H9 (cell line): ENCODE measurements around the gene EFCAB11. TPM values are rescaled to one million over a fixed set of nuclear protein-coding genes. Genes with fewer than 3 reads are reported as not detected.

Source experiments
- DNase-seq: peaks from one replicate; pipeline ENCODE4 v3.0.0-alpha.2; 2017
- H2AFZ ChIP-seq: one replicate; pipeline ENCODE4 v1.6.1; 2013; ENCODE audit warnings: mild to moderate bottlenecking, low read length, control low read depth, moderate library complexity
- H2AK5ac ChIP-seq: 2 replicates; pipeline ENCODE4 v1.6.1; 2013; ENCODE audit warnings: low read length, control low read depth, mixed read lengths; ENCODE audit not compliant: insufficient read length
- H2BK120ac ChIP-seq: one replicate; pipeline ENCODE4 v1.6.1; 2013; ENCODE audit warnings: low read depth, mild to moderate bottlenecking, low read length, control low read depth, inconsistent platforms; ENCODE audit not compliant: poor library complexity, severe bottlenecking
- H2BK12ac ChIP-seq: 2 replicates; pipeline ENCODE4 v1.6.1; 2013; ENCODE audit warnings: low read length, control low read depth, mixed read lengths, low read depth; ENCODE audit not compliant: insufficient read length
- H2BK15ac ChIP-seq: 2 replicates; pipeline ENCODE4 v1.6.1; 2013; ENCODE audit warnings: low read depth, low read length, control low read depth
- H2BK20ac ChIP-seq: one replicate; pipeline ENCODE4 v1.6.1; 2013; ENCODE audit warnings: low read depth, mild to moderate bottlenecking, low read length, control low read depth, inconsistent platforms; ENCODE audit not compliant: poor library complexity, severe bottlenecking
- H2BK5ac ChIP-seq: 2 replicates; pipeline ENCODE4 v1.6.1; 2013; ENCODE audit warnings: low read length, control low read depth, mixed read lengths; ENCODE audit not compliant: insufficient read length
- H3K14ac ChIP-seq: 2 replicates; pipeline ENCODE4 v1.6.1; 2013; ENCODE audit warnings: low read length, control low read depth; ENCODE audit not compliant: insufficient read depth
- H3K18ac ChIP-seq: 2 replicates; pipeline ENCODE4 v1.6.1; 2013; ENCODE audit warnings: low read depth, mild to moderate bottlenecking, mixed read lengths, low read length, control low read depth; ENCODE audit not compliant: insufficient read length
- H3K23ac ChIP-seq: 2 replicates; pipeline ENCODE4 v1.6.1; 2013; ENCODE audit warnings: low read length, control low read depth, mixed read lengths, low read depth; ENCODE audit not compliant: insufficient read length
- H3K23me2 ChIP-seq: 2 replicates; pipeline ENCODE4 v1.6.1; 2013; ENCODE audit warnings: low read depth, mild to moderate bottlenecking, mixed read lengths, low read length, control low read depth; ENCODE audit not compliant: insufficient read length, poor library complexity, severe bottlenecking
- H3K27ac ChIP-seq: 2 replicates; pipeline ENCODE4 v1.5.1; 2013; ENCODE audit warnings: low read length, control low read depth, mixed read lengths, low read depth; ENCODE audit not compliant: insufficient read length
- H3K27me3 ChIP-seq: 2 replicates; pipeline ENCODE4 v1.6.1; 2013; ENCODE audit warnings: low read length, control low read depth, inconsistent platforms; ENCODE audit not compliant: insufficient read depth
- H3K4ac ChIP-seq: 2 replicates; pipeline ENCODE4 v1.6.1; 2013; ENCODE audit warnings: low read depth, mild to moderate bottlenecking, control low read depth, inconsistent platforms, low read length, moderate library complexity
- H3K4me1 ChIP-seq: 2 replicates; pipeline ENCODE4 v1.6.1; 2013; ENCODE audit warnings: low read length, control low read depth, inconsistent platforms; ENCODE audit not compliant: insufficient read depth
- H3K4me2 ChIP-seq: 2 replicates; pipeline ENCODE4 v1.6.1; 2013; ENCODE audit warnings: low read length, control low read depth, mixed read lengths; ENCODE audit not compliant: insufficient read length, insufficient read depth
- H3K56ac ChIP-seq: 2 replicates; pipeline ENCODE4 v1.6.1; 2013; ENCODE audit warnings: low read depth, mild to moderate bottlenecking, mixed read lengths, low read length, control low read depth; ENCODE audit not compliant: insufficient read length
- H3K79me1 ChIP-seq: 2 replicates; pipeline ENCODE4 v1.6.1; 2013; ENCODE audit warnings: low read depth, mild to moderate bottlenecking, moderate library complexity, low read length, control low read depth, inconsistent platforms; ENCODE audit not compliant: insufficient read depth, poor library complexity, severe bottlenecking
- H3K79me2 ChIP-seq: 2 replicates; pipeline ENCODE4 v1.6.1; 2013; ENCODE audit warnings: low read length, control low read depth, inconsistent platforms; ENCODE audit not compliant: insufficient read depth
- H3K9ac ChIP-seq: 2 replicates; pipeline ENCODE4 v1.6.1; 2013; ENCODE audit warnings: low read length, control low read depth, mixed read lengths; ENCODE audit not compliant: insufficient read length; ENCODE audit errors: extremely low read depth
- H3K9me3 ChIP-seq: one replicate; pipeline ENCODE4 v1.6.1; 2013; ENCODE audit warnings: low read depth, low read length, inconsistent platforms; ENCODE audit not compliant: control insufficient read depth
- H3T11ph ChIP-seq: one replicate; pipeline ENCODE4 v1.6.1; 2013; ENCODE audit warnings: mild to moderate bottlenecking, low read length, control low read depth, inconsistent platforms
- H4K20me1 ChIP-seq: one replicate; pipeline ENCODE4 v1.6.1; 2013; ENCODE audit not compliant: control insufficient read depth, insufficient read length, insufficient read depth
- H4K5ac ChIP-seq: 2 replicates; pipeline ENCODE4 v1.6.1; 2013; ENCODE audit warnings: low read depth, mild to moderate bottlenecking, mixed read lengths, low read length, control low read depth; ENCODE audit not compliant: insufficient read length
- H4K8ac ChIP-seq: replicated peaks from 2 replicates; pipeline ENCODE4 v1.6.1; 2013; ENCODE audit warnings: low read length, control low read depth, mixed read lengths, low read depth; ENCODE audit not compliant: insufficient read length
- H4K91ac ChIP-seq: 2 replicates; pipeline ENCODE4 v1.6.1; 2013; ENCODE audit warnings: low read depth, mild to moderate bottlenecking, moderate library complexity, mixed read lengths, low read length, control low read depth; ENCODE audit not compliant: insufficient read length
- H3K27ac Mint-ChIP-seq, 3 experiments: 2 replicates in 2 of 3; 3 replicates in 1 of 3; pipeline ENCODE4 v1.8.0; 2020 to 2021; ENCODE audit warnings: mixed read lengths in 3 of 3, mild to moderate bottlenecking in 1 of 3, moderate library complexity in 1 of 3
- H3K27me3 Mint-ChIP-seq: 2 replicates; pipeline ENCODE4 v1.8.0; 2021; ENCODE audit warnings: low read depth, mild to moderate bottlenecking, moderate library complexity, mixed read lengths
- H3K36me3 Mint-ChIP-seq, 3 experiments: 2 replicates in 2 of 3; 3 replicates in 1 of 3; pipeline ENCODE4 v1.8.0; 2020 to 2021; ENCODE audit warnings: low read depth in 3 of 3, mixed read lengths in 3 of 3; ENCODE audit not compliant: insufficient read depth in 1 of 3
- H3K4me1 Mint-ChIP-seq, 2 experiments: 2 replicates each; pipeline ENCODE4 v1.8.0; 2020; ENCODE audit warnings: mixed read lengths in 2 of 2
- H3K4me3 Mint-ChIP-seq, 2 experiments: 2 replicates in 1 of 2; 3 replicates in 1 of 2; pipeline ENCODE4 v1.8.0; 2020 to 2021; ENCODE audit warnings: mild to moderate bottlenecking in 2 of 2, mixed read lengths in 2 of 2, moderate library complexity in 1 of 2
- H3K9me3 Mint-ChIP-seq, 2 experiments: 2 replicates in 1 of 2; 3 replicates in 1 of 2; pipeline ENCODE4 v1.8.0; 2020; ENCODE audit warnings: mild to moderate bottlenecking in 2 of 2, mixed read lengths in 2 of 2, moderate library complexity in 1 of 2
- WGBS: extraction: QIAGEN DNeasy Blood & Tissue Kit; methylation state at CpG from one replicate; pipeline ENCODE4 v1.1.7; 2013; ENCODE audit warnings: missing lambda C conversion rate, low lambda C conversion rate, mixed read lengths; ENCODE audit not compliant: insufficient read length; ENCODE audit errors: extremely low coverage; 5-methylcytosine and 5-hydroxymethylcytosine counted together
- total RNA-seq: library from RNA; stranded (reverse); gene quantifications from 2 replicates; pipeline ENCODE4 v1.2.1, GENCODE V29; 2021
- TF ChIP-seq, protein P1 (sequence below): fragments of 200-600 bp; sonication (generic); conservative IDR thresholded peaks from 3 replicates; pipeline ENCODE4 v1.8.0; 2021; ENCODE audit warnings: antibody characterized with exemption, mild to moderate bottlenecking

EFCAB11 gene
- total RNA-seq, 1 experiment from 2014 or later = 17.4 TPM

DNA sequence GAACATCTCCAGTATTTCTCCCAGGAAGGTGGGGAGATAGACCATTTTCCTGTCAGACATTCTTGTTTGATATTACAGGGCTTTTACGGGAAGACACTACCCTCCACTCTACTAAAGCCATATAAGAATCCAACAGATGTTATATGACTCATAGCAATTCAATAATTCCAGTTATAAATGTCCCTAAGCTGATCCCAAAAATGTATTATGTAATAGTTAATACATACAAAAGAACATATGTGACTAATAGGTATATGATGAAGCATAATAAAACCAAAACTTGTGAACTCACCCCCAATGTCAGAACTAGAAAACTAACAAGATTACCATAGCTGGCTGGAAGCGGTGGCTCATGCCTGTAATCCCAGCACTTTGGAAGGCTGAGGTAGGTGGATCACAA, 84.2 kb downstream of the EFCAB11 start:
- no peak overlapping the region for H3K23ac ChIP-seq
- no peak overlapping the region for H2AFZ ChIP-seq
- H2BK5ac ChIP-seq = no peak overlapping the region
- H4K91ac ChIP-seq = no peak overlapping the region
- no peaks in the 10 kb centered on the region for H3K27me3 ChIP-seq
- no peak overlapping the region for H4K5ac ChIP-seq
- H2AK5ac ChIP-seq = no peak overlapping the region
- H2BK120ac ChIP-seq = no peak overlapping the region
- no peak overlapping the region for H4K8ac ChIP-seq
- H3K56ac ChIP-seq = no peak overlapping the region
- H3K4me3 Mint-ChIP-seq = no peak overlapping the region
- peaks cover 1% of the 10 kb centered on the region; the same call in 1 of the 2 replicates for H3K27me3 Mint-ChIP-seq
- no peaks in the 10 kb centered on the region for H3K79me1 ChIP-seq
- H3K79me2 ChIP-seq = no peaks in the 10 kb centered on the region
- no peak overlapping the region for H3T11ph ChIP-seq
- peaks cover 25 to 33% (median 27%) of the 10 kb centered on the region in 3 experiments for H3K36me3 Mint-ChIP-seq
- H3K4me1 ChIP-seq = no peaks in the 10 kb centered on the region
- DNase-seq = no peak
- no peak overlapping the region for H2BK15ac ChIP-seq
- peaks cover 0 to 6% of the 10 kb centered on the region in 2 experiments; a peak in 3 of 4 replicates for H3K4me1 Mint-ChIP-seq
- peaks cover 30 to 40% of the 10 kb centered on the region in 2 experiments for H3K9me3 Mint-ChIP-seq
- TF ChIP-seq, protein P1, sequence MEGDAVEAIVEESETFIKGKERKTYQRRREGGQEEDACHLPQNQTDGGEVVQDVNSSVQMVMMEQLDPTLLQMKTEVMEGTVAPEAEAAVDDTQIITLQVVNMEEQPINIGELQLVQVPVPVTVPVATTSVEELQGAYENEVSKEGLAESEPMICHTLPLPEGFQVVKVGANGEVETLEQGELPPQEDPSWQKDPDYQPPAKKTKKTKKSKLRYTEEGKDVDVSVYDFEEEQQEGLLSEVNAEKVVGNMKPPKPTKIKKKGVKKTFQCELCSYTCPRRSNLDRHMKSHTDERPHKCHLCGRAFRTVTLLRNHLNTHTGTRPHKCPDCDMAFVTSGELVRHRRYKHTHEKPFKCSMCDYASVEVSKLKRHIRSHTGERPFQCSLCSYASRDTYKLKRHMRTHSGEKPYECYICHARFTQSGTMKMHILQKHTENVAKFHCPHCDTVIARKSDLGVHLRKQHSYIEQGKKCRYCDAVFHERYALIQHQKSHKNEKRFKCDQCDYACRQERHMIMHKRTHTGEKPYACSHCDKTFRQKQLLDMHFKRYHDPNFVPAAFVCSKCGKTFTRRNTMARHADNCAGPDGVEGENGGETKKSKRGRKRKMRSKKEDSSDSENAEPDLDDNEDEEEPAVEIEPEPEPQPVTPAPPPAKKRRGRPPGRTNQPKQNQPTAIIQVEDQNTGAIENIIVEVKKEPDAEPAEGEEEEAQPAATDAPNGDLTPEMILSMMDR = no peak
- H3K23me2 ChIP-seq = no peaks in the 10 kb centered on the region
- H3K4ac ChIP-seq = no peak overlapping the region
- no peak overlapping the region for H2BK12ac ChIP-seq
- no peak overlapping the region for H3K27ac ChIP-seq
- H2BK20ac ChIP-seq = no peak overlapping the region
- H3K9me3 ChIP-seq = peaks cover 11% of the 10 kb centered on the region
- H4K20me1 ChIP-seq = no peaks in the 10 kb centered on the region
- no CpG with 5 or more reads among the region's 2 CpGs for WGBS
- H3K9ac ChIP-seq = no peak overlapping the region
- H3K18ac ChIP-seq = no peak overlapping the region
- H3K4me2 ChIP-seq = no peak overlapping the region
- no peak overlapping the region for H3K27ac Mint-ChIP-seq
- H3K14ac ChIP-seq = no peak overlapping the region
